OCI-LY3 (cell line): ENCODE data around the gene UBL5.

Source experiments
- H2AFZ ChIP-seq: fragments of 200-600, 300-600 bp; shearing (Covaris generic); 2 replicates; pipeline ENCODE4 v1.6.0; 2014; ENCODE audit warnings: antibody characterized with exemption, low read depth, low read length
- H3K27ac ChIP-seq: fragments of 200-600, 300-600 bp; sonication (generic); 2 replicates; pipeline ENCODE4 v1.5.1; 2014; ENCODE audit warnings: mild to moderate bottlenecking, low read length, moderate library complexity, mixed read lengths
- H3K27me3 ChIP-seq: fragments of 200-600, 300-600 bp; sonication (generic); 2 replicates; pipeline ENCODE4 v1.6.1; 2014; ENCODE audit warnings: low read depth, low read length, mixed read lengths
- H3K36me3 ChIP-seq: fragments of 200-600, 300-600 bp; sonication (generic); replicated peaks from 2 replicates; pipeline ENCODE3; 2014; ENCODE audit warnings: low read depth, low read length, mixed read lengths
- H3K4me1 ChIP-seq: fragments of 300-600, 200-600 bp; sonication (generic); 2 replicates; pipeline ENCODE4 v1.6.1; 2014; ENCODE audit warnings: low read length, mixed read lengths
- H3K4me2 ChIP-seq: fragments of 200-600, 300-600 bp; sonication (generic); 2 replicates; pipeline ENCODE4 v1.6.1; 2014; ENCODE audit warnings: low read length, mixed read lengths
- H3K4me3 ChIP-seq: fragments of 300-600, 200-600 bp; sonication (generic); 2 replicates; pipeline ENCODE4 v1.5.1; 2014; ENCODE audit warnings: antibody characterized with exemption, mild to moderate bottlenecking, low read length, moderate library complexity
- H3K79me2 ChIP-seq: fragments of 300-600, 200-600 bp; shearing (Covaris generic); 2 replicates; pipeline ENCODE4 v1.6.1; 2014; ENCODE audit warnings: mild to moderate bottlenecking, low read length, mixed read lengths
- H3K9ac ChIP-seq: fragments of 300-600, 200-600 bp; shearing (Covaris generic); 2 replicates; pipeline ENCODE4 v1.6.0; 2014; ENCODE audit warnings: mild to moderate bottlenecking, low read length, moderate library complexity
- H3K9me3 ChIP-seq: fragments of 200-600, 300-600 bp; shearing (Covaris generic); 2 replicates; pipeline ENCODE4 v1.6.1; 2014; ENCODE audit warnings: low read length, mixed read lengths; ENCODE audit not compliant: insufficient read depth
- H4K20me1 ChIP-seq: fragments of 200-600, 300-600 bp; sonication (generic); 2 replicates; pipeline ENCODE4 v1.6.1; 2016; ENCODE audit warnings: low read length, mixed read lengths; ENCODE audit not compliant: insufficient read depth
- CTCF ChIP-seq: fragments of 200-600, 300-600 bp; sonication (generic); IDR thresholded peaks from 2 replicates; pipeline ENCODE4 v1.5.1; 2014; ENCODE audit warnings: antibody characterized with exemption, low read length, low read depth
- EZH2phosphoT487 ChIP-seq: fragments of 200-600 bp; shearing (Covaris generic); IDR thresholded peaks from 2 replicates; pipeline ENCODE4 v1.6.1; 2018; ENCODE audit warnings: antibody characterized with exemption, mixed run types, low read depth

Gene UBL5

DNA sequence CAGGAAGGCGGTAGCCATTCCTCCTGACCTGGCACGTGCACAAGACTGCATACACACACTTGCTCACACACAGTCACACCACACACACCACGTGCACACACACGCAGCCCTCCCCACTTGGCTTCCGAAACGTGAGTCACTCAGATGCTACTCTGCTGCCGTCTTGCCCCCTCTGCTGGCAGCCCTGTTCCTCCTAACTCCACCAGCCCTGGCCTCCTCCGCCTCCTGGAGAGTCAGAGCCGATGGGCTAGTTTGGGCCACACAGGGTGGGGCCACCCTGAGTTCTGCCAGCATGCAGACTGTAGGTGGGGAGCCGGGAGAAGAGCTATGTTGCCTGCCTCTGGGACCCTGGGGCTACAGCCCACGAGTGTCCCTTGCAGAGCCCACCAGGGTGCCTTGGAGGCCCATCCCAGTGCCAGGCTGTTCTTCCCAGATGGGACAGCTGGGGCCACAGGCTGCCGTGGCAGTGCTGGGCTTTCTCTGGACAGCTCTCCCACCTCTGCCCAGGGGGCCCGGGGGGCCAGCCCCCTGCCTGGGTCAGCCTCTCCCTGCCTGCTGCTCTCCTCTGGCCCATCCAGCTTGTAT is 19.5 kb downstream of the UBL5 start:
- H3K4me3 ChIP-seq, result no peak overlapping the region
- H3K27ac ChIP-seq, result no peak overlapping the region
- H4K20me1 ChIP-seq, result peaks cover 18% of the 10 kb centered on the region; the same call in 1 of the 2 replicates
- no peak overlapping the region for H3K9ac ChIP-seq
- H3K9me3 ChIP-seq, result no peaks in the 10 kb centered on the region
- peaks cover 4% of the 10 kb centered on the region; the same call in 1 of the 2 replicates for H3K4me1 ChIP-seq
- TF ChIP-seq CTCF (peak; percentile 30), EZH2phosphoT487 (no peak)
- H3K36me3 ChIP-seq, result peaks cover 46% of the 10 kb centered on the region
- no peak overlapping the region for H3K4me2 ChIP-seq
- no peak overlapping the region for H2AFZ ChIP-seq
- H3K27me3 ChIP-seq, result no peaks in the 10 kb centered on the region
- peaks cover 18% of the 10 kb centered on the region; the same call in 1 of the 2 replicates for H3K79me2 ChIP-seq

GRCh38 chr19:9848060-9848459 is 20.3 kb downstream of the UBL5 start:
- Histone ChIP-seq H4K20me1 (peaks cover 18% of the 10 kb centered on the region; the same call in 1 of the 2 replicates), H3K4me3 (no peak overlapping the region), H3K27me3 (no peaks in the 10 kb centered on the region), H2AFZ (no peak overlapping the region), H3K36me3 (peaks cover 37% of the 10 kb centered on the region), H3K27ac (no peak overlapping the region), H3K9me3 (no peaks in the 10 kb centered on the region), H3K4me1 (peaks cover 4% of the 10 kb centered on the region; the same call in 1 of the 2 replicates), H3K79me2 (peaks cover 14% of the 10 kb centered on the region; the same call in 1 of the 2 replicates), H3K4me2 (no peak overlapping the region), H3K9ac (no peak overlapping the region)
- TF ChIP-seq EZH2phosphoT487 (no peak), CTCF (peak; percentile 64)

DNA sequence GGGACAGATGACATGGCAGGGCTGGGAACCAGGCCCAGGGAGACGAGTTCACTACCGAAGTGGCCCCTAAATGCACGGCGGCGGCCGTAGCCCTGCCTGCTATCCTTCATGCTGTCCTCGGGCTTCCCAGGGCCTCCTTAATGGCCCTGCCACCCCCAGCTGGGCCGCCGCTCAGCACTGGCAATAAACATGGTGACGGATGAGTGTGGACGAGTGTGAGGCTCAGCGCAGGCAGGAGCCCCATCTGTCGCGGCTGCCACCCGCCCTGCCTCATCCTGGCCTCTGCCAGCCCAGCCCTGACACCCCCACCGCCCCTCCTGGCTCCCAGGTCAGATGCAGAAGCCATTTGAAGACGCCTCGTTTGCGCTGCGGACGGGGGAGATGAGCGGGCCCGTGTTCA is 21.0 kb downstream of the UBL5 start:
- H3K9ac ChIP-seq, result no peak overlapping the region
- no peak overlapping the region for H3K27ac ChIP-seq
- H2AFZ ChIP-seq, result no peak overlapping the region
- H3K27me3 ChIP-seq, result no peaks in the 10 kb centered on the region
- H3K79me2 ChIP-seq, result peaks cover 10% of the 10 kb centered on the region; the same call in 1 of the 2 replicates
- no peaks in the 10 kb centered on the region for H3K9me3 ChIP-seq
- peaks cover 30% of the 10 kb centered on the region for H3K36me3 ChIP-seq
- H3K4me3 ChIP-seq, result no peak overlapping the region
- H4K20me1 ChIP-seq, result peaks cover 18% of the 10 kb centered on the region; the same call in 1 of the 2 replicates
- H3K4me1 ChIP-seq, result peaks cover 4% of the 10 kb centered on the region; the same call in 1 of the 2 replicates
- TF ChIP-seq EZH2phosphoT487, result no peak
- TF ChIP-seq CTCF, result no peak
- no peak overlapping the region for H3K4me2 ChIP-seq

- no peak overlapping the region for H3K9ac ChIP-seq
- no peaks in the 10 kb centered on the region for H3K9me3 ChIP-seq
- H3K4me3 ChIP-seq, result no peak overlapping the region
- H3K4me1 ChIP-seq, result peaks cover 4% of the 10 kb centered on the region; the same call in 1 of the 2 replicates
- H3K27ac ChIP-seq, result no peak overlapping the region
- H3K36me3 ChIP-seq, result peaks cover 20% of the 10 kb centered on the region
- H2AFZ ChIP-seq, result no peak overlapping the region
- 0 out of 2 replicates have a peak, but pooled peaks cover 3% of the 10 kb centered on the region for H3K79me2 ChIP-seq
- H4K20me1 ChIP-seq, result peaks cover 16% of the 10 kb centered on the region; the same call in 1 of the 2 replicates
- no peak overlapping the region for H3K4me2 ChIP-seq
- no peaks in the 10 kb centered on the region for H3K27me3 ChIP-seq
- TF ChIP-seq CTCF (no peak), EZH2phosphoT487 (no peak)
Measured at GRCh38 chr19:9849791-9850190, 22.1 kb downstream of the UBL5 start.
